OCI-LY7 (cell line): ENCODE results near the gene INPP5J. TPM values are rescaled to one million over a fixed set of nuclear protein-coding genes. Genes with fewer than 3 reads are reported as not detected.

Source experiments
- BruUV-seq: library from RNA; stranded (reverse); fragments of 400-500 nt; replicated peaks from 2 replicates; lab custom pipeline; 2021; lab: Mats Ljungman, UMichigan
- CTCF ChIA-PET: fragments of 300-600 bp; sonication (Branson Sonifier 250); formaldehyde crosslinking; loops from one replicate; lab custom pipeline; 2022; ENCODE audit warnings: antibody characterized with exemption; ENCODE audit not compliant: unreplicated experiment; lab: Charles Lee
- POLR2A ChIA-PET: fragments of 300-600 bp; sonication (Branson Sonifier 250); formaldehyde crosslinking; loops from one replicate; lab custom pipeline; 2022; ENCODE audit warnings: antibody characterized with exemption; lab: Charles Lee
- DNase-seq: peaks from one replicate; pipeline ENCODE4 v3.0.0-alpha.2; 2015; ENCODE audit warnings: low spot score
- H2AFZ ChIP-seq: fragments of 200-600 bp; sonication (generic), shearing (Covaris generic); 2 replicates; pipeline ENCODE4 v1.6.1; 2014; ENCODE audit warnings: mild to moderate bottlenecking, antibody characterized with exemption, low read length, moderate library complexity
- H3K27ac ChIP-seq: fragments of 200-600 bp; sonication (generic); 2 replicates; pipeline ENCODE4 v1.5.1; 2014; ENCODE audit warnings: mixed run types, low read depth, mild to moderate bottlenecking, moderate library complexity, low read length, inconsistent platforms; ENCODE audit not compliant: poor library complexity, severe bottlenecking
- H3K36me3 ChIP-seq: fragments of 200-600 bp; sonication (generic); 2 replicates; pipeline ENCODE4 v1.6.1; 2014; ENCODE audit warnings: mild to moderate bottlenecking, antibody characterized with exemption, low read length, moderate library complexity, mixed read lengths; ENCODE audit not compliant: insufficient read depth
- H3K4me1 ChIP-seq: fragments of 200-600 bp; sonication (generic); 2 replicates; pipeline ENCODE4 v1.5.1; 2014; ENCODE audit warnings: mild to moderate bottlenecking, low read length; ENCODE audit not compliant: insufficient read depth, poor library complexity, severe bottlenecking
- H3K4me2 ChIP-seq: fragments of 200-600 bp; sonication (generic); 2 replicates; pipeline ENCODE4 v1.6.1; 2014; ENCODE audit warnings: mild to moderate bottlenecking, low read length
- H3K4me3 ChIP-seq: fragments of 200-600 bp; sonication (generic); 2 replicates; pipeline ENCODE4 v1.5.1; 2014; ENCODE audit warnings: mild to moderate bottlenecking, low read depth, low read length; ENCODE audit not compliant: poor library complexity, severe bottlenecking
- H3K79me2 ChIP-seq: fragments of 200-600 bp; sonication (generic); 2 replicates; pipeline ENCODE4 v1.6.1; 2016; ENCODE audit warnings: low read depth, mild to moderate bottlenecking, low read length, moderate library complexity, mixed read lengths; ENCODE audit not compliant: insufficient read depth
- H3K9me2 ChIP-seq: fragments of 200-600 bp; sonication (generic); 2 replicates; pipeline ENCODE4 v1.6.1; 2016; ENCODE audit warnings: mild to moderate bottlenecking, low read length, mixed read lengths; ENCODE audit not compliant: insufficient read depth
- H3K9me3 ChIP-seq: fragments of 200-600 bp; sonication (generic); 2 replicates; pipeline ENCODE4 v1.6.1; 2014; ENCODE audit warnings: mild to moderate bottlenecking, mixed run types, low read length, mixed read lengths
- H4K20me1 ChIP-seq: fragments of 200-600 bp; sonication (generic); 2 replicates; pipeline ENCODE4 v1.6.1; 2014; ENCODE audit warnings: mild to moderate bottlenecking, antibody characterized with exemption, low read length, moderate library complexity, mixed read lengths; ENCODE audit not compliant: insufficient read depth
- EZH2phosphoT487 ChIP-seq: fragments of 200-600 bp; sonication (generic); IDR thresholded peaks from 2 replicates; pipeline ENCODE4 v1.6.1; 2018; ENCODE audit warnings: low read depth, borderline replicate concordance, mild to moderate bottlenecking, mixed run types, antibody characterized with exemption, low read length, moderate library complexity, mixed read lengths
- intact Hi-C: fragments of 100-400 bp; cut with micrococcal nuclease; formaldehyde crosslinking; loops from one replicate; pipeline ENCODE4 v1.10.0; 2022; ENCODE audit not compliant: unreplicated experiment
- total RNA-seq, 2 experiments: library from RNA; depleted of rRNA in 1 of 2; stranded (reverse); fragments of >200 nt in 1 of 2; shearing (Covaris generic) in 1 of 2; gene quantifications; 2 replicates each; pipeline ENCODE4 v1.2.3, GENCODE V29; 2014 to 2022
- TF ChIP-seq, protein P1 (sequence below): fragments of 200-600 bp; sonication (generic); conservative IDR thresholded peaks from 2 replicates; pipeline ENCODE4 v1.5.1; 2014; ENCODE audit warnings: mild to moderate bottlenecking, antibody characterized with exemption, low read length, moderate library complexity, mixed read lengths

Gene INPP5J
- total RNA-seq, 2 experiments from 2014 or later: 7.5 TPM; not detected in 1

- Histone ChIP-seq H3K36me3 (no peaks in the 10 kb centered on the region; the same call in 1 of the 2 replicates), H3K9me2 (no peaks in the 10 kb centered on the region), H4K20me1 (0 out of 2 replicates have a peak, but pooled peaks cover 3% of the 10 kb centered on the region), H3K27ac (no peak overlapping the region), H3K4me3 (peak overlapping the region; percentile 89), H3K4me2 (peak overlapping the region; percentile 98), H3K9me3 (no peaks in the 10 kb centered on the region; the same call in 1 of the 2 replicates), H3K79me2 (peaks cover 8% of the 10 kb centered on the region; the same call in 1 of the 2 replicates), H2AFZ (no peak overlapping the region), H3K4me1 (peaks cover 12% of the 10 kb centered on the region)
- ChIA-PET CTCF (interaction anchor here (0.6 kb wide), 1 partner anchor 8 kb away, joined by 3 read pairs; no protein-coding TSS in a partner anchor), POLR2A (interaction anchor here (0.6 kb wide), 1 partner anchor 64 kb away, joined by 3 read pairs; no protein-coding TSS in a partner anchor)
- no peak for TF ChIP-seq EZH2phosphoT487
- TF ChIP-seq, protein P1, sequence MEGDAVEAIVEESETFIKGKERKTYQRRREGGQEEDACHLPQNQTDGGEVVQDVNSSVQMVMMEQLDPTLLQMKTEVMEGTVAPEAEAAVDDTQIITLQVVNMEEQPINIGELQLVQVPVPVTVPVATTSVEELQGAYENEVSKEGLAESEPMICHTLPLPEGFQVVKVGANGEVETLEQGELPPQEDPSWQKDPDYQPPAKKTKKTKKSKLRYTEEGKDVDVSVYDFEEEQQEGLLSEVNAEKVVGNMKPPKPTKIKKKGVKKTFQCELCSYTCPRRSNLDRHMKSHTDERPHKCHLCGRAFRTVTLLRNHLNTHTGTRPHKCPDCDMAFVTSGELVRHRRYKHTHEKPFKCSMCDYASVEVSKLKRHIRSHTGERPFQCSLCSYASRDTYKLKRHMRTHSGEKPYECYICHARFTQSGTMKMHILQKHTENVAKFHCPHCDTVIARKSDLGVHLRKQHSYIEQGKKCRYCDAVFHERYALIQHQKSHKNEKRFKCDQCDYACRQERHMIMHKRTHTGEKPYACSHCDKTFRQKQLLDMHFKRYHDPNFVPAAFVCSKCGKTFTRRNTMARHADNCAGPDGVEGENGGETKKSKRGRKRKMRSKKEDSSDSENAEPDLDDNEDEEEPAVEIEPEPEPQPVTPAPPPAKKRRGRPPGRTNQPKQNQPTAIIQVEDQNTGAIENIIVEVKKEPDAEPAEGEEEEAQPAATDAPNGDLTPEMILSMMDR: no peak
- no TSS peak for BruUV-seq
- no peak for DNase-seq
- intact Hi-C loops: no loop called here
These were observed 38.6 kb downstream of the INPP5J start for GRCh38 chr22:31161386-31161785.

GRCh38 chr22:31162015-31162765, 39.4 kb downstream of the INPP5J start:
- Histone ChIP-seq H2AFZ (no peak overlapping the region), H3K27ac (no peak overlapping the region), H3K79me2 (peaks cover 8% of the 10 kb centered on the region; the same call in 1 of the 2 replicates), H3K4me1 (peaks cover 12% of the 10 kb centered on the region), H4K20me1 (0 out of 2 replicates have a peak, but pooled peaks cover 3% of the 10 kb centered on the region), H3K36me3 (peaks cover 2% of the 10 kb centered on the region), H3K4me2 (peak overlapping the region; percentile 98), H3K9me3 (no peaks in the 10 kb centered on the region; the same call in 1 of the 2 replicates), H3K4me3 (no peak overlapping the region), H3K9me2 (no peaks in the 10 kb centered on the region)
- ChIA-PET CTCF (no interaction called here), POLR2A (interaction anchor here (0.5 to 0.7 kb wide), 2 partner anchors 18 to 1305 kb away, joined by 3 read pairs; no protein-coding TSS in a partner anchor)
- no TSS peak for BruUV-seq
- TF ChIP-seq EZH2phosphoT487: no peak
- TF ChIP-seq, protein P1: 0 out of 2 replicates have a peak, but pooled peaks have one; percentile 22
- no peak for DNase-seq
- intact Hi-C loops: no loop called here
